GM12878 (cell line): ENCODE results near the gene UBXN10. TPM values are rescaled to one million over a fixed set of nuclear protein-coding genes. Genes with fewer than 3 reads are reported as not detected.

Source experiments
- ATAC-seq: fragments of 200-7000 bp; cut with Tn5 transposase; 3 replicates; pipeline ENCODE4 v1.9.1; 2020; ENCODE audit warnings: mild to moderate bottlenecking, moderate library complexity
- BruUV-seq: library from RNA; stranded (reverse); fragments of 400-500 nt; replicated peaks from 2 replicates; lab custom pipeline; 2021; lab: Mats Ljungman, UMichigan
- CTCF ChIA-PET: fragments of 300-600 bp; sonication (Branson Sonifier 250); formaldehyde crosslinking; extraction: SDS; loops from one replicate; lab custom pipeline; 2021; ENCODE audit warnings: inconsistent platforms; lab: Yijun Ruan, JAX
- POLR2A ChIA-PET: fragments of 350-600 bp; formaldehyde crosslinking; extraction: SDS; loops from one replicate; lab custom pipeline; 2021; ENCODE audit warnings: inconsistent platforms; lab: Charles Lee
- RAD21 ChIA-PET: fragments of 300-600 bp; sonication (Branson Sonifier 250); formaldehyde crosslinking; loops from one replicate; lab custom pipeline; 2023; ENCODE audit warnings: antibody characterized with exemption; ENCODE audit not compliant: unreplicated experiment; lab: Charles Lee
- SMC1A ChIA-PET: fragments of 300-600 bp; sonication (Branson Sonifier 250); formaldehyde crosslinking; loops from one replicate; lab custom pipeline; 2023; ENCODE audit not compliant: unreplicated experiment, uncharacterized antibody; lab: Charles Lee
- DNase-seq: peaks from one replicate; pipeline ENCODE4 v3.0.0-alpha.2; 2011; ENCODE audit warnings: low read depth, low spot score
- FAIRE-seq: peaks from 3 replicates; lab custom pipeline; 2011; peaks lifted over from hg19 to GRCh38; lab: Jason Lieb, UNC
- H2AFZ ChIP-seq: 2 replicates; pipeline ENCODE4 v1.6.0; 2011; ENCODE audit warnings: low read depth, low read length, control low read depth; ENCODE audit not compliant: control insufficient read depth
- H3K27ac ChIP-seq: 2 replicates; pipeline ENCODE4 v1.5.1; 2011; ENCODE audit warnings: control low read depth; ENCODE audit not compliant: control insufficient read depth, insufficient read depth
- H3K27me3 ChIP-seq, 2 experiments: replicated peaks in 1 of 2; 2 replicates each; pipeline versions ENCODE4 v1.6.0 to v1.6.1; 2011; ENCODE audit warnings: low read length in 1 of 2; ENCODE audit not compliant: control insufficient read depth in 2 of 2, insufficient read depth in 2 of 2
- H3K36me3 ChIP-seq, 2 experiments: 2 replicates each; pipeline ENCODE4 v1.5.1; 2011; ENCODE audit warnings: low read length in 1 of 2; ENCODE audit not compliant: control insufficient read depth in 2 of 2, insufficient read depth in 2 of 2
- H3K4me1 ChIP-seq: 2 replicates; pipeline ENCODE4 v1.6.1; 2011; ENCODE audit warnings: mild to moderate bottlenecking, low read length, moderate library complexity, mixed read lengths; ENCODE audit not compliant: control insufficient read depth, insufficient read depth
- H3K4me2 ChIP-seq: 2 replicates; pipeline ENCODE4 v1.6.0; 2011; ENCODE audit warnings: control low read depth; ENCODE audit not compliant: control insufficient read depth, insufficient read depth
- H3K4me3 ChIP-seq: fragments of 200-600 bp; sonication (generic); 2 replicates; pipeline ENCODE4 v1.5.1; 2016
- H3K79me2 ChIP-seq: 2 replicates; pipeline ENCODE4 v1.6.0; 2011; ENCODE audit warnings: low read length; ENCODE audit not compliant: control insufficient read depth, insufficient read depth
- H3K9ac ChIP-seq: 2 replicates; pipeline ENCODE4 v1.8.0; 2011; ENCODE audit warnings: low read length, control low read depth, mixed read lengths; ENCODE audit not compliant: control insufficient read depth, insufficient read depth
- H3K9me3 ChIP-seq: replicated peaks from 3 replicates; pipeline ENCODE4 v1.5.1; 2011; ENCODE audit warnings: mild to moderate bottlenecking, low read length; ENCODE audit not compliant: control insufficient read depth, insufficient read depth
- H4K20me1 ChIP-seq: 2 replicates; pipeline ENCODE4 v1.6.0; 2011; ENCODE audit not compliant: control insufficient read depth, insufficient read depth
- ATF3 ChIP-seq: IDR thresholded peaks from 2 replicates; pipeline ENCODE4 v1.6.1; 2011; ENCODE audit warnings: low read depth, mild to moderate bottlenecking, low read length, moderate library complexity, borderline replicate concordance; ENCODE audit errors: extremely low read depth
- CEBPB ChIP-seq, 2 experiments: fragments of 150-350 bp in 1 of 2; IDR thresholded peaks; 2 replicates each; pipeline ENCODE4 v1.6.1; 2012 to 2014; ENCODE audit warnings: low read depth in 2 of 2, low read length in 2 of 2, borderline replicate concordance in 1 of 2, inconsistent platforms in 1 of 2
- E2F8 ChIP-seq: fragments of 450-650 bp; IDR thresholded peaks from 2 replicates; pipeline ENCODE4 v1.6.1; 2018; ENCODE audit warnings: mild to moderate bottlenecking, low read depth, moderate library complexity; ENCODE audit not compliant: partially characterized antibody
- ESRRA ChIP-seq: IDR thresholded peaks from 2 replicates; pipeline ENCODE4 v1.6.1; 2012; ENCODE audit warnings: mild to moderate bottlenecking, low read length, improper control_type of control experiment
- EZH2 ChIP-seq: IDR thresholded peaks from 2 replicates; pipeline ENCODE4 v1.6.1; 2012; ENCODE audit warnings: low read depth, mild to moderate bottlenecking, control low read depth, inconsistent platforms, low read length, borderline replicate concordance; ENCODE audit not compliant: control insufficient read depth
- HDAC2 ChIP-seq: fragments of 200-600 bp; sonication (generic); IDR thresholded peaks from 2 replicates; pipeline ENCODE4 v1.6.1; 2017
- MYC ChIP-seq: IDR thresholded peaks from 2 replicates; pipeline ENCODE4 v1.6.1; 2011; ENCODE audit warnings: mild to moderate bottlenecking, low read length, moderate library complexity, inconsistent platforms; ENCODE audit not compliant: insufficient read depth, insufficient replicate concordance, insufficient read length, severe bottlenecking
- NBN ChIP-seq: fragments of 450-650 bp; IDR thresholded peaks from 2 replicates; pipeline ENCODE4 v1.6.1; 2016
- NFXL1 ChIP-seq: fragments of 450-650 bp; IDR thresholded peaks from 2 replicates; pipeline ENCODE4 v1.6.1; 2017; ENCODE audit warnings: antibody characterized with exemption, mild to moderate bottlenecking, borderline replicate concordance
- NR2C1 ChIP-seq: fragments of 450-650 bp; IDR thresholded peaks from 2 replicates; pipeline ENCODE4 v1.6.1; 2017; ENCODE audit warnings: antibody characterized with exemption, mild to moderate bottlenecking, moderate library complexity
- RELB ChIP-seq: fragments of 450-650 bp; IDR thresholded peaks from 2 replicates; pipeline ENCODE4 v1.6.1; 2017; ENCODE audit warnings: low read depth, mild to moderate bottlenecking, moderate library complexity
- SIX5 ChIP-seq: IDR thresholded peaks from 2 replicates; pipeline ENCODE4 v1.6.1; 2011; ENCODE audit warnings: mild to moderate bottlenecking, low read depth, low read length, moderate library complexity; ENCODE audit not compliant: severe bottlenecking
- USF1 ChIP-seq: IDR thresholded peaks from 2 replicates; pipeline ENCODE4 v1.6.1; 2011; ENCODE audit warnings: borderline replicate concordance, low read depth, mild to moderate bottlenecking, moderate library complexity, mixed read lengths, low read length; ENCODE audit not compliant: insufficient read depth; ENCODE audit errors: extremely low read length
- USF2 ChIP-seq: IDR thresholded peaks from 2 replicates; pipeline ENCODE4 v1.6.1; 2011; ENCODE audit warnings: low read depth, low read length, improper control_type of control experiment, borderline replicate concordance
- WRNIP1 ChIP-seq: IDR thresholded peaks from 2 replicates; pipeline ENCODE4 v1.6.1; 2011; ENCODE audit warnings: low read depth, low read length, improper control_type of control experiment, borderline replicate concordance
- WGBS: methylation state at CpG from one replicate; pipeline ENCODE4 v1.1.6; 2016; ENCODE audit warnings: low lambda C conversion rate; ENCODE audit not compliant: insufficient replicate concordance, insufficient coverage; ENCODE audit errors: missing lambda C conversion rate; 5-methylcytosine and 5-hydroxymethylcytosine counted together
- in situ Hi-C: fragments of 300-500 bp; cut with MboI; formaldehyde crosslinking; loops from 9 replicates; pipeline ENCODE4 v1.14.3; 2018; ENCODE audit warnings: mixed read lengths
- intact Hi-C: fragments of 100-400 bp; cut with micrococcal nuclease; formaldehyde crosslinking; loops from one replicate; pipeline ENCODE4 v1.14.2; 2022; ENCODE audit not compliant: unreplicated experiment
- polyA plus RNA-seq, 11 experiments: library from polyadenylated mRNA; depleted of rRNA in 4 of 11; unstranded in 6 of 11; stranded (reverse) in 5 of 11; fragments of >200 nt; fragmentation: Nextera tagmentation in 4 of 11; fragmentation: Illumina TruSeq in 1 of 11; extraction: Ambion mirVana in 4 of 11; extraction: Trizol in 1 of 11; gene quantifications; 1 replicate in 1 of 11; 2 replicates in 10 of 11; pipeline versions ENCODE4 v1.2.1 to v1.2.3, GENCODE V29; 2011 to 2016; ENCODE audit warnings: inconsistent platforms in 2 of 11, missing spikeins in 2 of 11, low read depth in 1 of 11
- total RNA-seq, 4 experiments: library from RNA; depleted of rRNA in 3 of 4; stranded (reverse); fragments of >200 nt in 3 of 4; fragmentation: Illumina TruSeq in 1 of 4; extraction: Trizol in 1 of 4; gene quantifications; 2 replicates each; pipeline versions ENCODE4 v1.2.1 to v1.2.3, GENCODE V29; 2013 to 2021

The UBXN10 gene
- total and polyA plus RNA-seq, 10 of the 15 experiments (the other 5 are each of a cell fraction or from before 2014, with no cell fraction given): 0.03 to 0.15 (median 0.06) TPM; not detected in 7

GRCh38 chr1:20183035-20183434 lies 2.9 kb upstream of the UBXN10 start (continued):
- TF ChIP-seq RELB (no peak), ATF3 (no peak), ESRRA (no peak), USF2 (no peak), NBN (no peak), SIX5 (no peak), NR2C1 (no peak), HDAC2 (no peak), MYC (no peak)

- Histone ChIP-seq H3K27ac (no peak overlapping the region), H2AFZ (no peak overlapping the region), H3K36me3 (no peaks in the 10 kb centered on the region), H3K27me3 (peaks cover 2 to 3% of the 10 kb centered on the region in 2 experiments; a peak in 3 of 4 replicates), H3K9me3 (no peaks in the 10 kb centered on the region; the same call in 2 of the 3 replicates), H3K4me1 (peaks cover 12% of the 10 kb centered on the region), H3K4me3 (no peak overlapping the region), H4K20me1 (no peaks in the 10 kb centered on the region), H3K4me2 (no peak overlapping the region), H3K79me2 (no peaks in the 10 kb centered on the region), H3K9ac (no peak overlapping the region)
- FAIRE-seq: no peak
- ChIA-PET POLR2A (no interaction called here), RAD21 (no interaction called here), SMC1A (no interaction called here), CTCF (no interaction called here)
- in situ Hi-C loops: no loop called here
- 52% methylated on average over 13 of the region's 13 CpGs for WGBS
- no TSS peak for BruUV-seq
- no peak for DNase-seq
- intact Hi-C loops: no loop called here
- no peak for ATAC-seq
- TF ChIP-seq E2F8: no peak
- no peak for TF ChIP-seq EZH2
- TF ChIP-seq CEBPB (IDR thresholded peaks at IDR 0.05; ENCODE audit: borderline replicate concordance in 1 of 2, low read depth in 2 of 2, low read length in 2 of 2): no peak
- TF ChIP-seq NFXL1: no peak
- no peak for TF ChIP-seq WRNIP1
- no peak for TF ChIP-seq USF1
Measured at GRCh38 chr1:20183616-20184271, 2.2 kb upstream of the UBXN10 start.
